Neutrophil (primary cell): ENCODE data around the gene DNAAF3.

Experiments used
- H3K27ac ChIP-seq: fragments of 200-600 bp; sonication (generic); 2 replicates; pipeline ENCODE4 v1.5.1; 2016; ENCODE audit warnings: mild to moderate bottlenecking, moderate library complexity
- H3K27me3 ChIP-seq: fragments of 200-600 bp; sonication (generic); 2 replicates; pipeline ENCODE4 v1.6.0; 2016; ENCODE audit warnings: mild to moderate bottlenecking
- H3K36me3 ChIP-seq: fragments of 200-600 bp; sonication (generic); 2 replicates; pipeline ENCODE4 v1.5.1; 2017
- H3K4me1 ChIP-seq, 2 experiments: fragments of 200-600 bp in 1 of 2; sonication (generic) in 1 of 2; 1 replicate in 1 of 2; 2 replicates in 1 of 2; pipeline versions ENCODE4 v1.5.1 to v1.6.1; 2013 to 2016; ENCODE audit warnings: low read depth in 1 of 2, low read length in 1 of 2, mild to moderate bottlenecking in 1 of 2, moderate library complexity in 1 of 2; ENCODE audit not compliant: control insufficient read depth in 1 of 2, insufficient read depth in 1 of 2
- H3K4me3 ChIP-seq, 2 experiments: fragments of 200-600 bp in 1 of 2; sonication (generic) in 1 of 2; 1 replicate in 1 of 2; 2 replicates in 1 of 2; pipeline ENCODE4 v1.5.1; 2013 to 2016; ENCODE audit warnings: low read depth in 1 of 2, low read length in 1 of 2, mild to moderate bottlenecking in 1 of 2, moderate library complexity in 1 of 2
- H3K9me3 ChIP-seq: fragments of 200-600 bp; sonication (generic); 2 replicates; pipeline ENCODE4 v1.5.1; 2016
- CTCF ChIP-seq: fragments of 200-600 bp; sonication (generic); IDR thresholded peaks from 2 replicates; pipeline ENCODE4 v1.5.1; 2016; ENCODE audit warnings: antibody characterized with exemption

DNAAF3 gene

GRCh38 chr19:55193481-55193880 lies 27.1 kb upstream of the DNAAF3 start:
- peaks cover 37% of the 10 kb centered on the region for H3K27me3 ChIP-seq
- H3K27ac ChIP-seq, result no peak overlapping the region
- TF ChIP-seq CTCF, result no peak
- H3K36me3 ChIP-seq, result no peaks in the 10 kb centered on the region
- no peak overlapping the region for H3K4me3 ChIP-seq
- no peaks in the 10 kb centered on the region for H3K9me3 ChIP-seq
- no peaks in the 10 kb centered on the region for H3K4me1 ChIP-seq

- H3K4me3 ChIP-seq, result no peak overlapping the region
- TF ChIP-seq CTCF, result no peak
- H3K27ac ChIP-seq, result no peak overlapping the region
- H3K4me1 ChIP-seq, result no peaks in the 10 kb centered on the region
- H3K9me3 ChIP-seq, result no peaks in the 10 kb centered on the region
- H3K36me3 ChIP-seq, result no peaks in the 10 kb centered on the region
- peaks cover 33% of the 10 kb centered on the region for H3K27me3 ChIP-seq
Measured at GRCh38 chr19:55189403-55189835, 23.0 kb upstream of the DNAAF3 start.

GRCh38 chr19:55188625-55189024 lies 22.2 kb upstream of the DNAAF3 start:
- Histone ChIP-seq H3K4me3 (no peak overlapping the region), H3K9me3 (no peaks in the 10 kb centered on the region), H3K27me3 (peaks cover 28% of the 10 kb centered on the region), H3K36me3 (no peaks in the 10 kb centered on the region), H3K4me1 (no peaks in the 10 kb centered on the region), H3K27ac (no peak overlapping the region)
- TF ChIP-seq CTCF, result no peak

- Histone ChIP-seq H3K4me1 (no peaks in the 10 kb centered on the region), H3K36me3 (no peaks in the 10 kb centered on the region), H3K4me3 (no peak overlapping the region), H3K27me3 (peaks cover 30% of the 10 kb centered on the region), H3K9me3 (no peaks in the 10 kb centered on the region), H3K27ac (no peak overlapping the region)
- TF ChIP-seq CTCF, result no peak
Measured at GRCh38 chr19:55186080-55186479, 19.7 kb upstream of the DNAAF3 start.

GRCh38 chr19:55181740-55182139 lies 15.3 kb upstream of the DNAAF3 start:
- Histone ChIP-seq H3K36me3 (no peaks in the 10 kb centered on the region), H3K4me3 (no peak overlapping the region), H3K9me3 (no peaks in the 10 kb centered on the region), H3K27me3 (peaks cover 69% of the 10 kb centered on the region), H3K4me1 (no peaks in the 10 kb centered on the region), H3K27ac (no peak overlapping the region)
- no peak for TF ChIP-seq CTCF
